ENCODE data around the gene FAAP100. TPM values are rescaled to one million over a fixed set of nuclear protein-coding genes. Genes with fewer than 3 reads are reported as not detected.
"Not testable (repeated sequence)": the region's sequence is repeated elsewhere in the genome, so short reads cannot be mapped to it uniquely, and the experiment has no call there.

The FAAP100 gene
- total RNA-seq, 1 donor from 2014 or later = 69.5 TPM

GRCh38 chr17:81537856-81538555 lies 14.1 kb downstream of the FAAP100 start:
- H3K4me1 Mint-ChIP-seq (ENCODE audit: low read depth) = no peaks in the 10 kb centered on the region
- H3K27me3 Mint-ChIP-seq (ENCODE audit: insufficient read depth) = peaks cover 11% of the 10 kb centered on the region
- no peaks in the 10 kb centered on the region for H3K9me3 Mint-ChIP-seq
- H3K36me3 Mint-ChIP-seq (ENCODE audit: low read depth) = peaks cover 9% of the 10 kb centered on the region
- H3K27ac Mint-ChIP-seq = no peak overlapping the region
- DNase-seq (ENCODE audit: low spot score) = no peak
- H3K4me3 Mint-ChIP-seq = no peak overlapping the region
- intact Hi-C loops (cut with micrococcal nuclease) = loop anchor here (2.0 kb wide), 1 partner anchor 23 kb away; no protein-coding TSS in a partner anchor

DNA sequence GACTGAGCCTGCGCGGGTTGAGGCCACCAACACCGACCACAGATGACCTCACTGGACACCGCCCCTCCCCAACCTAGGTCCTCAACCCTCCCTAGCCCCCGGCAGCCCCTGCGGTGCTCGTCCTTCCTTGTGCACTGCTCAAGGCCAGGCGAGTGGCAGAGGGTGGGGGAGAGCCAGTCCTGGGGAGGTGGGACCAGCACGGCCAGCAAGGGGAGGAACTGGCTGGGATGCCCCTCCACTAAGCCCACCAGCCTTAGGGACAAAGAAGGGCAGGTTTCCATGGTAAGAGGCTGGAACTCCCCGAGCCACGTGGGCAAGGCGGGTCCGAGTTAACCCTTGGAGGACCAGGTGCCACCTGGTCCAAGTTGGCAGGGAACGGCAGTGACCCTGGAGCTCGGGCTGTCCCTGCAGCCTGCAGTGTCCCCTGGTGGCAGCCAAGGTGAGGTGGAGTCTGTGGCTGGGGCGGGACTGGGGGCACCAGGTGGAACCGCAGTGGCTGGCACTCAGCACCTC lies 14.8 kb downstream of the FAAP100 start:
- Mint-ChIP-seq H3K9me3 (no peaks in the 10 kb centered on the region), H3K36me3 (ENCODE audit: low read depth) (peaks cover 8% of the 10 kb centered on the region)
- intact Hi-C loops (cut with micrococcal nuclease) = loop anchor here (2.0 kb wide), 1 partner anchor 23 kb away; no protein-coding TSS in a partner anchor

GRCh38 chr17:81536299-81537290 lies 15.6 kb downstream of the FAAP100 start:
- H3K36me3 Mint-ChIP-seq (ENCODE audit: low read depth) = peaks cover 7% of the 10 kb centered on the region
- DNase-seq (ENCODE audit: low spot score) = no peak
- peaks cover 11% of the 10 kb centered on the region for H3K27me3 Mint-ChIP-seq (ENCODE audit: insufficient read depth)
- H3K27ac Mint-ChIP-seq = no peak overlapping the region
- no peaks in the 10 kb centered on the region for H3K4me1 Mint-ChIP-seq (ENCODE audit: low read depth)
- intact Hi-C loops (cut with micrococcal nuclease) = loop anchor here (2.0 kb wide), 1 partner anchor 22 kb away; no protein-coding TSS in a partner anchor
- H3K9me3 Mint-ChIP-seq = no peaks in the 10 kb centered on the region
- H3K4me3 Mint-ChIP-seq = no peak overlapping the region

More for the DNA sequence above, 14.8 kb downstream of the FAAP100 start:
- Mint-ChIP-seq H3K27me3 (ENCODE audit: insufficient read depth) (peaks cover 11% of the 10 kb centered on the region), H3K4me1 (ENCODE audit: low read depth) (no peaks in the 10 kb centered on the region), H3K4me3 (no peak overlapping the region), H3K27ac (no peak overlapping the region)
- DNase-seq (ENCODE audit: low spot score) = no peak

GRCh38 chr17:81535480-81536298 lies 16.5 kb downstream of the FAAP100 start:
- intact Hi-C loops (cut with micrococcal nuclease) = loop anchor here (2.0 kb wide), 1 partner anchor 21 kb away; no protein-coding TSS in a partner anchor
- no peak overlapping the region for H3K4me3 Mint-ChIP-seq
- no peaks in the 10 kb centered on the region for H3K9me3 Mint-ChIP-seq
- peaks cover 5% of the 10 kb centered on the region for H3K36me3 Mint-ChIP-seq (ENCODE audit: low read depth)
- no peak for DNase-seq (ENCODE audit: low spot score)
- H3K27ac Mint-ChIP-seq = no peak overlapping the region
- H3K4me1 Mint-ChIP-seq (ENCODE audit: low read depth) = no peaks in the 10 kb centered on the region
- H3K27me3 Mint-ChIP-seq (ENCODE audit: insufficient read depth) = peaks cover 11% of the 10 kb centered on the region

GRCh38 chr17:81535007-81535328 lies 17.2 kb downstream of the FAAP100 start:
- Mint-ChIP-seq H3K4me3 (no peak overlapping the region), H3K27ac (no peak overlapping the region), H3K9me3 (no peaks in the 10 kb centered on the region), H3K4me1 (ENCODE audit: low read depth) (no peaks in the 10 kb centered on the region), H3K27me3 (ENCODE audit: insufficient read depth) (peaks cover 11% of the 10 kb centered on the region), H3K36me3 (ENCODE audit: low read depth) (peaks cover 5% of the 10 kb centered on the region)
- intact Hi-C loops (cut with micrococcal nuclease) = no loop called here
- DNase-seq (ENCODE audit: low spot score) = no peak

- no peak overlapping the region for H3K27ac Mint-ChIP-seq
- no peak overlapping the region for H3K4me3 Mint-ChIP-seq
- no peak for DNase-seq (ENCODE audit: low spot score)
These were observed 17.8 kb downstream of the FAAP100 start for GRCh38 chr17:81534157-81535006.

DNA sequence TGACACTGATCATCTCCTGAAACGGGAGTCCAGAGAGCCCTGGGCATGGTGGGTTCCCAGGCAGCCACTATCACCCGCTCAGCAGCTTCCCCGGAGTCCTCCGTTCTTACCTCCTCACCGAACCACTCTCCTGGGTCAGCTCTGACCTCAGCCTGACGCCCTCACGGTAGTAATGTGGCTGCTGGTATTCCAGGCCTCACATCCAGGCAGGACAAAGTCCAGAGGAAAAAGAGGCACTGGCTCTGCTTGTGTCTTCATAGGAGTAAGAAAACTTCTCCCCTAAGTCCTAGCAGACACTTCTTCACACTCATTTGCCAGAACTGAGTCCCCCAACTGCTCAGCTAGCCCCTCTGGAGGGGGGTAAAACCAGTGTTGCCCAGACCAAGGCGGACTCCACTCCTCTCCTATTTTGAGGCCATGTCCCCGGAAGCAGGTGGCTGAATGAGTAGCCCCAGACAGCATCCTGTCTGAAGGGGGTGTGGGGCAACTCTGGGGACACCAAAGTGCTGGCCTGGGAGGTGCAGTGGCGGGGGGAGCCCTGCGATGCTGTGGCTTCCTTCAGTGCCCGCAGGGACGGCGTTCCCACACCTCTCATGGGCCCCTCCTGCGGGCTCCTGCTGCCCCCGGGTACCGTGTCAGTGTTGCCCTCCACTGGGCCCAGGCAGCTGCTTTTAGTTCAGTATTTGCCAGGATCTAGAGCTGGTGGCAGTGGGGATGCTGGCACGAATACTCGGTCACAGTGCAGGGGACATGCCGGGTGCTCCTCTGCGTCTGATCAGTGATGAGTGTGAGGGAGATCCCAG lies 18.6 kb downstream of the FAAP100 start:
- peaks cover 3% of the 10 kb centered on the region for H3K36me3 Mint-ChIP-seq (ENCODE audit: low read depth)
- H3K4me3 Mint-ChIP-seq = no peak overlapping the region
- no peak for DNase-seq (ENCODE audit: low spot score)
- H3K27me3 Mint-ChIP-seq (ENCODE audit: insufficient read depth) = peaks cover 11% of the 10 kb centered on the region
- H3K27ac Mint-ChIP-seq = no peak overlapping the region
- intact Hi-C loops (cut with micrococcal nuclease) = no loop called here
- no peaks in the 10 kb centered on the region for H3K9me3 Mint-ChIP-seq
- H3K4me1 Mint-ChIP-seq (ENCODE audit: low read depth) = no peaks in the 10 kb centered on the region

More at GRCh38 chr17:81534157-81535006, 17.8 kb downstream of the FAAP100 start:
- H3K36me3 Mint-ChIP-seq (ENCODE audit: low read depth) = peaks cover 5% of the 10 kb centered on the region
- H3K9me3 Mint-ChIP-seq = no peaks in the 10 kb centered on the region
- intact Hi-C loops (cut with micrococcal nuclease) = no loop called here
- H3K27me3 Mint-ChIP-seq (ENCODE audit: insufficient read depth) = peaks cover 11% of the 10 kb centered on the region
- no peaks in the 10 kb centered on the region for H3K4me1 Mint-ChIP-seq (ENCODE audit: low read depth)

DNA sequence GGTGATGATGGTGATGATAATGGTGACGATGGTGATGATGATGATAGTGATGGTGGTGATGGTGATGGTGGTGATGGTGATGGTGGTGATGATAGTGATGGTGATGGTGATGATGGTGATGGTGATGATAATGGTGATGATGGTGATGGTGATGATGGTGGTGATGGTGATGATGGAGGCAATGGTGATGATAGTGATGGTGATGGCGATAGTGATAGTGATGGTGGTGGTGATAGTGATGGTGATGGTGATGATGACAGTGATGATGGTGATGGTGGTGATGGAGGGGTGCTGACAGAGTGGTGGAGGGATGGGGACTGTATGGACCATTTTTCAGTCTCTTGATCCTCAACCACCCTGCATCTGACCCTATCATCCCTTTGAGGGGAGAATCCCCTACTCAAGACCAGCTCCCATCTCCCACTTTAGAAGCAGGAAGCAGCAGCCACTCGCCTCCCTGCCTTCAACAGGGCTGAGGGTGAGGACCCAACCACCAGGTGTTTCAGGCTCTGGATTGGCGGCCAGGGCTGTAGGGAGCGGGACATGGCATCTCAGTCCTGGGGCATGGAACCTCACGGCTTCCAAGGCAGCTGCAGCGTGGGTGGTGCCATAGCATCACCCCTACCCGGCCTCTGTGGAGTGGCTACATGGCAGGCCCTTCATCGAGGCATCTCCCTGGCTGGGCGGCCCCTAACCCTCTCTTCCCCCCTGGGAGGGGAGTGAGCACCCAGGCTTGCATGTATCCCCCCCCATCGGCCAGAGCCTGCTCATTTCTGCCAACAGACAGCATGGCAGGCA lies 19.5 kb downstream of the FAAP100 start:
- H3K36me3 Mint-ChIP-seq (ENCODE audit: low read depth) = no peaks in the 10 kb centered on the region
- intact Hi-C loops (cut with micrococcal nuclease) = no loop called here

GRCh38 chr17:81531998-81532404 lies 20.2 kb downstream of the FAAP100 start:
- H3K27me3 Mint-ChIP-seq (ENCODE audit: insufficient read depth); intact Hi-C loops (cut with micrococcal nuclease); H3K27ac Mint-ChIP-seq; DNase-seq (ENCODE audit: low spot score); H3K36me3 Mint-ChIP-seq (ENCODE audit: low read depth); H3K9me3 Mint-ChIP-seq; H3K4me1 Mint-ChIP-seq (ENCODE audit: low read depth); H3K4me3 Mint-ChIP-seq: not testable (repeated sequence)

More for the DNA sequence above, 19.5 kb downstream of the FAAP100 start:
- Mint-ChIP-seq H3K9me3 (no peaks in the 10 kb centered on the region), H3K4me1 (ENCODE audit: low read depth) (no peaks in the 10 kb centered on the region), H3K27me3 (ENCODE audit: insufficient read depth) (peaks cover 8% of the 10 kb centered on the region), H3K4me3 (no peak overlapping the region), H3K27ac (no peak overlapping the region)
- no peak for DNase-seq (ENCODE audit: low spot score)

- H3K27me3 Mint-ChIP-seq (ENCODE audit: insufficient read depth); H3K27ac Mint-ChIP-seq; H3K4me3 Mint-ChIP-seq; DNase-seq (ENCODE audit: low spot score); H3K36me3 Mint-ChIP-seq (ENCODE audit: low read depth); intact Hi-C loops (cut with micrococcal nuclease); H3K9me3 Mint-ChIP-seq; H3K4me1 Mint-ChIP-seq (ENCODE audit: low read depth): not testable (repeated sequence)
These were observed 21.1 kb downstream of the FAAP100 start for GRCh38 chr17:81531013-81531412.
